Astrocyte (in vitro differentiated cells and primary cell): ENCODE results near the gene WNT3. TPM values are rescaled to one million over a fixed set of nuclear protein-coding genes. Genes with fewer than 3 reads are reported as not detected.
"Not testable (repeated sequence)": the region's sequence is repeated elsewhere in the genome, so short reads cannot be mapped to it uniquely, and the experiment has no call there.

Experiments
- DNase-seq: peaks from one replicate; pipeline ENCODE4 v3.0.0-alpha.2; 2010; ENCODE audit warnings: low read depth
- FAIRE-seq: peaks from 2 replicates; lab custom pipeline; 2011; peaks lifted over from hg19 to GRCh38; lab: Jason Lieb, UNC
- H2AFZ ChIP-seq: 2 replicates; pipeline ENCODE4 v1.6.0; 2012; ENCODE audit warnings: low read depth, low read length, inconsistent platforms
- H3K27ac ChIP-seq: 2 replicates; pipeline ENCODE4 v1.5.1; 2011; ENCODE audit warnings: low read depth, low read length, inconsistent platforms
- H3K27me3 ChIP-seq: 2 replicates; pipeline ENCODE4 v1.6.0; 2011; ENCODE audit warnings: low read length, inconsistent platforms; ENCODE audit not compliant: insufficient read depth
- H3K36me3 ChIP-seq: 2 replicates; pipeline ENCODE4 v1.5.1; 2011; ENCODE audit warnings: low read length, inconsistent platforms; ENCODE audit not compliant: insufficient read depth
- H3K4me1 ChIP-seq: 2 replicates; pipeline ENCODE4 v1.5.1; 2011; ENCODE audit warnings: low read length, inconsistent platforms; ENCODE audit not compliant: insufficient read depth
- H3K4me2 ChIP-seq: 2 replicates; pipeline ENCODE4 v1.6.0; 2012; ENCODE audit warnings: low read length, inconsistent platforms
- H3K4me3 ChIP-seq: 2 replicates; pipeline ENCODE4 v1.5.1; 2011; ENCODE audit warnings: low read depth, mild to moderate bottlenecking, low read length, inconsistent platforms; ENCODE audit not compliant: insufficient read depth
- H3K79me2 ChIP-seq: 2 replicates; pipeline ENCODE4 v1.6.0; 2012; ENCODE audit warnings: mild to moderate bottlenecking, low read length, inconsistent platforms; ENCODE audit not compliant: insufficient read depth
- H3K9ac ChIP-seq: 2 replicates; pipeline ENCODE4 v1.6.0; 2012; ENCODE audit warnings: mild to moderate bottlenecking, low read length, inconsistent platforms
- H3K9me3 ChIP-seq: 2 replicates; pipeline ENCODE4 v1.5.1; 2012; ENCODE audit warnings: low read depth, mild to moderate bottlenecking, low read length, inconsistent platforms; ENCODE audit not compliant: insufficient read depth
- H4K20me1 ChIP-seq: 2 replicates; pipeline ENCODE4 v1.6.0; 2012; ENCODE audit warnings: low read length, inconsistent platforms; ENCODE audit not compliant: insufficient read depth
- H3K27ac Mint-ChIP-seq: one replicate; pipeline ENCODE4 v1.8.0; 2021; ENCODE audit warnings: mild to moderate bottlenecking, mixed read lengths; ENCODE audit not compliant: unreplicated experiment
- H3K27me3 Mint-ChIP-seq: one replicate; pipeline ENCODE4 v1.8.0; 2021; ENCODE audit warnings: low read depth, mixed read lengths; ENCODE audit not compliant: unreplicated experiment
- H3K36me3 Mint-ChIP-seq: one replicate; pipeline ENCODE4 v1.8.0; 2021; ENCODE audit warnings: low read depth, mixed read lengths; ENCODE audit not compliant: unreplicated experiment
- H3K4me1 Mint-ChIP-seq: one replicate; pipeline ENCODE4 v1.8.0; 2021; ENCODE audit warnings: low read depth, mixed read lengths; ENCODE audit not compliant: unreplicated experiment
- H3K4me3 Mint-ChIP-seq: one replicate; pipeline ENCODE4 v1.8.0; 2021; ENCODE audit warnings: mild to moderate bottlenecking, moderate library complexity, mixed read lengths; ENCODE audit not compliant: unreplicated experiment
- H3K9me3 Mint-ChIP-seq: one replicate; pipeline ENCODE4 v1.8.0; 2021; ENCODE audit warnings: mild to moderate bottlenecking, mixed read lengths; ENCODE audit not compliant: unreplicated experiment
- EZH2 ChIP-seq: IDR thresholded peaks from 2 replicates; pipeline ENCODE4 v1.6.1; 2012; ENCODE audit warnings: mild to moderate bottlenecking, low read length, inconsistent platforms; ENCODE audit not compliant: insufficient read depth
- total RNA-seq: library from RNA; stranded (reverse); gene quantifications from 2 replicates; pipeline ENCODE4 v1.2.1, GENCODE V29; 2021
- TF ChIP-seq, protein P1 (sequence below): IDR thresholded peaks from 2 replicates; pipeline ENCODE4 v1.5.1; 2011; ENCODE audit warnings: low read depth, mild to moderate bottlenecking, inconsistent platforms, low read length, moderate library complexity; ENCODE audit not compliant: insufficient read depth

The WNT3 gene
- total RNA-seq, 1 donor from 2014 or later: 2.4 TPM

DNA sequence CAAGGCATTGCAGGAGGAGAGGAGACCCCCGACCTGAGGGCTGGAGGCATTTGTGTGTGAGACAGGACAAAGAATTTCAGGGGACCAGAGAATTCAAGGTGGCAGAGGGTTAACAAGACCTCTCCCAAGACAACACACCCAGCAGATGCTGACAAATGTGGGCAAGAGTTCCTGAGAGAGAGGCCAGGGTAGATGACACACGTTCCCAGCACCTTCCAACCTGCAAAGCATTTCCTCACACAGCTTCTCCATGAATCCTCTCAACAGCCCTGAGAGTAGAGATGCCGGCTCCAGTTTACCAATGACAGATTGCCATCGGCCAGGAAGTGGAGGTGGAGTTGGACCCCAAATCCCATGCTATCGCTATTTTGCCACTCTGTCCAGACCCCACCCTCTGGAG lies 25.0 kb downstream of the WNT3 start:
- Histone ChIP-seq H3K27me3 (peaks cover 14% of the 10 kb centered on the region), H3K4me2 (no peak overlapping the region), H4K20me1 (no peaks in the 10 kb centered on the region), H3K9me3 (peaks cover 6% of the 10 kb centered on the region), H3K27ac (no peak overlapping the region), H3K9ac (no peak overlapping the region), H2AFZ (no peak overlapping the region), H3K4me3 (no peak overlapping the region), H3K79me2 (no peaks in the 10 kb centered on the region), H3K4me1 (peaks cover 4% of the 10 kb centered on the region), H3K36me3 (no peaks in the 10 kb centered on the region)
- Mint-ChIP-seq H3K9me3 (peaks cover 8% of the 10 kb centered on the region), H3K27ac (no peak overlapping the region), H3K4me3 (no peak overlapping the region), H3K36me3 (peaks cover 2% of the 10 kb centered on the region), H3K27me3 (peaks cover 56% of the 10 kb centered on the region), H3K4me1 (no peaks in the 10 kb centered on the region)
- DNase-seq (no peak), FAIRE-seq (no peak)
- TF ChIP-seq EZH2: no peak
- TF ChIP-seq, protein P1, sequence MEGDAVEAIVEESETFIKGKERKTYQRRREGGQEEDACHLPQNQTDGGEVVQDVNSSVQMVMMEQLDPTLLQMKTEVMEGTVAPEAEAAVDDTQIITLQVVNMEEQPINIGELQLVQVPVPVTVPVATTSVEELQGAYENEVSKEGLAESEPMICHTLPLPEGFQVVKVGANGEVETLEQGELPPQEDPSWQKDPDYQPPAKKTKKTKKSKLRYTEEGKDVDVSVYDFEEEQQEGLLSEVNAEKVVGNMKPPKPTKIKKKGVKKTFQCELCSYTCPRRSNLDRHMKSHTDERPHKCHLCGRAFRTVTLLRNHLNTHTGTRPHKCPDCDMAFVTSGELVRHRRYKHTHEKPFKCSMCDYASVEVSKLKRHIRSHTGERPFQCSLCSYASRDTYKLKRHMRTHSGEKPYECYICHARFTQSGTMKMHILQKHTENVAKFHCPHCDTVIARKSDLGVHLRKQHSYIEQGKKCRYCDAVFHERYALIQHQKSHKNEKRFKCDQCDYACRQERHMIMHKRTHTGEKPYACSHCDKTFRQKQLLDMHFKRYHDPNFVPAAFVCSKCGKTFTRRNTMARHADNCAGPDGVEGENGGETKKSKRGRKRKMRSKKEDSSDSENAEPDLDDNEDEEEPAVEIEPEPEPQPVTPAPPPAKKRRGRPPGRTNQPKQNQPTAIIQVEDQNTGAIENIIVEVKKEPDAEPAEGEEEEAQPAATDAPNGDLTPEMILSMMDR: no peak

DNA sequence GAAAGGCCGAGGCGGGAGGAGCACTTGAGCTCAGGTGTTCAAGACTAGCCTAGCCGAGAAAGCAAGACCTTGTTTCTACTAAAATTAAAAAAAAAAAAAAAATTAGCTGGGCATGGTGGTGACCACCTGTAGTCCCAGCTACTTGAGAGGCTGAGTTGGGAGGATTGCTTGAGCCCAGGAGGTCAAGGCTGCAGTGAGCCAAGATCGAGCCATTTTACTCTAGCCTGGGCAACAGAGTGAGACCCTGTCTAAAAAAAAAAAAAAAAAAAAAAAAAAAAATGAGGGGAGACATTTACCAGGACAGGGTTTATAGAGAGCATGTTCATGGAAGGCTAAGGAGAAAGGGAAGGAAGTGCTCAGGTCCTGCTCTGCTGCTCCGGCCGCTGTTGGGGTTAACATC lies 25.5 kb downstream of the WNT3 start:
- FAIRE-seq, H3K79me2 ChIP-seq, H3K4me2 ChIP-seq, H3K27ac Mint-ChIP-seq, H3K27ac ChIP-seq, H3K36me3 Mint-ChIP-seq, H3K9ac ChIP-seq, H3K4me1 ChIP-seq, H3K4me3 Mint-ChIP-seq, H3K9me3 ChIP-seq, DNase-seq, H3K4me1 Mint-ChIP-seq, H4K20me1 ChIP-seq, H2AFZ ChIP-seq, H3K9me3 Mint-ChIP-seq, H3K36me3 ChIP-seq, H3K4me3 ChIP-seq: not testable (repeated sequence)
- peaks cover 61% of the 10 kb centered on the region for H3K27me3 Mint-ChIP-seq
- peaks cover 14% of the 10 kb centered on the region for H3K27me3 ChIP-seq

DNA sequence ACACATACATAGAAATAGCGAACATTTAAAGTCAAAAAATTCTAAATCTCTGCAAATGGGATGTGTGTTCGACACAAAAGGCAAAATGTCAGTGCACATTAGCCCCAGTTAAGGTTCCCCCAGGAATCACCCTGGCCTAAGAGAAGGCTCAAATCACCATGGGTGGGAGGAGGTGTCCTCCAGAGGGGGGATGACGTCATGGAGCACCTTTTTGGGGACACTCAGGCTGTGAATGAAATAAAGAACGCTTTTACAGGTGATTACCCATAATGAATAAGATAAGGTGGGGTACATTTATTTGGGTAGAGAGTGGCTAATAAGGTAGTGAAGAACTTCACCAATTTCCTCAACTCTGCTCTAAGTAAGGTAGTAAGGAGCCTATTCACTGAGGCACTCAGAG lies 26.4 kb downstream of the WNT3 start:
- H3K9ac ChIP-seq: no peak overlapping the region
- Mint-ChIP-seq H3K4me1 (no peaks in the 10 kb centered on the region), H3K36me3 (peaks cover 5% of the 10 kb centered on the region), H3K27ac (no peak overlapping the region), H3K9me3 (peaks cover 8% of the 10 kb centered on the region), H3K27me3 (peaks cover 60% of the 10 kb centered on the region), H3K4me3 (no peak overlapping the region)
- no peaks in the 10 kb centered on the region for H3K36me3 ChIP-seq
- peaks cover 11% of the 10 kb centered on the region for H3K27me3 ChIP-seq
- H3K4me1 ChIP-seq: peaks cover 4% of the 10 kb centered on the region
- DNase-seq (no peak), FAIRE-seq (no peak)
- no peak overlapping the region for H3K27ac ChIP-seq
- H3K79me2 ChIP-seq: no peaks in the 10 kb centered on the region
- peaks cover 6% of the 10 kb centered on the region for H3K9me3 ChIP-seq
- no peak overlapping the region for H2AFZ ChIP-seq
- no peak for TF ChIP-seq EZH2
- TF ChIP-seq, protein P1: no peak
- no peak overlapping the region for H3K4me2 ChIP-seq
- no peak overlapping the region for H3K4me3 ChIP-seq
- H4K20me1 ChIP-seq: no peaks in the 10 kb centered on the region
